Ovary (tissue), 9 donors: ENCODE measurements around the gene CYP4F22. TPM values are rescaled to one million over a fixed set of nuclear protein-coding genes. Genes with fewer than 3 reads are reported as not detected.
"Not testable (repeated sequence)": the region's sequence is repeated elsewhere in the genome, so short reads cannot be mapped to it uniquely, and the experiment has no call there.

Source experiments
- DNase-seq, 5 donors: peaks; one replicate each; pipeline ENCODE4 v3.0.0-alpha.2; 2019 to 2020
- H3K27ac ChIP-seq, 2 donors: fragments of 200-600 bp; one replicate each; pipeline versions ENCODE4 v1.5.1 to v1.8.0; 2019 to 2022
- H3K27me3 ChIP-seq: fragments of 200-600 bp; one replicate; pipeline ENCODE4 v1.8.0; 2022
- H3K36me3 ChIP-seq: fragments of 200-600 bp; sonication (generic); one replicate; pipeline ENCODE4 v1.5.1; 2019
- H3K4me1 ChIP-seq: one replicate; pipeline ENCODE4 v1.8.1; 2013; ENCODE audit warnings: mild to moderate bottlenecking, moderate library complexity; ENCODE audit not compliant: insufficient read depth
- H3K4me3 ChIP-seq: fragments of 200-600 bp; sonication (generic); one replicate; pipeline ENCODE4 v1.5.1; 2017
- H3K9me3 ChIP-seq, 2 donors: fragments of 200-600 bp in 1 of 2; sonication (generic) in 1 of 2; one replicate each; pipeline versions ENCODE4 v1.5.1 to v1.8.1; 2013 to 2019; ENCODE audit warnings: mild to moderate bottlenecking in 1 of 2, moderate library complexity in 1 of 2
- CTCF ChIP-seq, 3 donors: fragments of 450-650 bp in 2 of 3; fragments of 200-600 bp in 1 of 3; IDR thresholded peaks; one replicate each; pipeline versions ENCODE4 v1.5.1 to v1.8.0; 2016 to 2022; ENCODE audit warnings: antibody characterized with exemption in 3 of 3, mild to moderate bottlenecking in 1 of 3
- EP300 ChIP-seq: sonication (generic); formaldehyde crosslinking; IDR thresholded peaks from one replicate; pipeline ENCODE4 v1.6.1; 2017; ENCODE audit warnings: antibody characterized with exemption
- POLR2A ChIP-seq: fragments of 450-650 bp; IDR thresholded peaks from one replicate; pipeline ENCODE4 v1.6.1; 2017; ENCODE audit warnings: antibody characterized with exemption, mild to moderate bottlenecking, moderate library complexity
- WGBS, 3 donors: extraction: QIAGEN DNeasy Blood & Tissue Kit in 1 of 3; methylation state at CpG; one replicate each; pipeline versions ENCODE4 v1.1.5 to v1.1.7; 2013 to 2017; 5-methylcytosine and 5-hydroxymethylcytosine counted together
- intact Hi-C, 4 donors: fragments of 100-400 bp; cut with DNase I; formaldehyde crosslinking; loops; one replicate each; pipeline versions ENCODE4 v1.11.0 to v1.15.1; 2022 to 2023
- polyA plus RNA-seq, 2 donors: library from polyadenylated mRNA; stranded (reverse); fragments of 200-250 nt in 1 of 2; fragments of 350-450 nt in 1 of 2; fragmentation: Illumina TruSeq in 1 of 2; extraction: RNeasy Lipid Tissue Mini Kit (QIAGEN cat#74804) in 1 of 2; gene quantifications; one replicate each; pipeline ENCODE4 v1.2.3, GENCODE V29; 2013 to 2014
- total RNA-seq, 7 donors: library from RNA; depleted of rRNA in 2 of 7; stranded (reverse); fragments of >200 nt in 2 of 7; fragmentation: NEBNext Ultra II Directional in 3 of 7; extraction: Animal tissue kit (Norgen Biotek cat#: 25700) in 3 of 7; gene quantifications; one replicate each; pipeline versions ENCODE4 v1.1.0 to v1.2.4, GENCODE V29; 2016 to 2023
- donor health status: DM: no; HTN: no; CAD: no; lungs with moderate emphysema.
- donor health status: DM: no; HTN: no; CAD: no.
- donor health status: Bipolar disorder and iron deficiency.
- donor health status: DM: yes; HTN: yes; CAD: no.
- donor health status: DM: no; HTN: no; CAD: no.
- donor health status: DM: yes; HTN: yes; CAD: no.

CYP4F22 gene
- total and polyA plus RNA-seq, 9 donors: 0.08 to 0.13 (median 0.13) TPM; not detected in 6

- no peak overlapping the region for H3K4me3 ChIP-seq
- no peaks in the 10 kb centered on the region for H3K27me3 ChIP-seq
- DNase-seq: no peak
- H3K4me1 ChIP-seq: no peaks in the 10 kb centered on the region
- H3K36me3 ChIP-seq: no peaks in the 10 kb centered on the region
- no peak for TF ChIP-seq POLR2A
- TF ChIP-seq EP300: no peak
- no peak for TF ChIP-seq CTCF (IDR thresholded peaks at IDR 0.05)
- 85 to 86% (median 85%) methylated on average over 19 of the region's 19 CpGs for WGBS, 3 donors
- H3K9me3 ChIP-seq: no peaks in the 10 kb centered on the region
- H3K27ac ChIP-seq: no peak overlapping the region
- intact Hi-C loops: no loop called here
Measured at GRCh38 chr19:15511671-15512424, 3.5 kb downstream of the CYP4F22 start.

- H3K4me3 ChIP-seq, intact Hi-C loops, H3K27me3 ChIP-seq, H3K4me1 ChIP-seq, DNase-seq, H3K9me3 ChIP-seq, H3K36me3 ChIP-seq, H3K27ac ChIP-seq: not testable (repeated sequence)
- WGBS, 3 donors: 78 to 80% (median 78%) methylated on average over 9 of the region's 9 CpGs
Measured at GRCh38 chr19:15515227-15515625, 6.9 kb downstream of the CYP4F22 start.

GRCh38 chr19:15516363-15516762 lies 8.0 kb downstream of the CYP4F22 start:
- no peak overlapping the region for H3K27ac ChIP-seq
- no peak for DNase-seq
- intact Hi-C loops: no loop called here
- H3K4me1 ChIP-seq: no peaks in the 10 kb centered on the region
- 82 to 89% (median 85%) methylated on average over 3 of the region's 3 CpGs for WGBS, 3 donors
- H3K36me3 ChIP-seq: no peaks in the 10 kb centered on the region
- H3K4me3 ChIP-seq: no peak overlapping the region
- no peaks in the 10 kb centered on the region for H3K27me3 ChIP-seq
- H3K9me3 ChIP-seq: no peaks in the 10 kb centered on the region
- TF ChIP-seq POLR2A: no peak
- TF ChIP-seq CTCF (IDR thresholded peaks at IDR 0.05): no peak
- TF ChIP-seq EP300: no peak

- no peak for TF ChIP-seq CTCF (IDR thresholded peaks at IDR 0.05)
- TF ChIP-seq EP300: no peak
- TF ChIP-seq POLR2A: no peak
- Histone ChIP-seq H3K36me3 (no peaks in the 10 kb centered on the region), H3K4me1 (no peaks in the 10 kb centered on the region), H3K9me3 (no peaks in the 10 kb centered on the region), H3K4me3 (no peak overlapping the region), H3K27me3 (no peaks in the 10 kb centered on the region), H3K27ac (no peak overlapping the region)
- 73 to 82% (median 76%) methylated on average over 1 of the region's 1 CpG for WGBS, 3 donors
- DNase-seq: no peak
- intact Hi-C loops: no loop called here
Measured at GRCh38 chr19:15517778-15518177, 9.5 kb downstream of the CYP4F22 start.

- H3K4me3 ChIP-seq: no peak overlapping the region
Measured at GRCh38 chr19:15519433-15519976, 11.2 kb downstream of the CYP4F22 start.

More at GRCh38 chr19:15519433-15519976, 11.2 kb downstream of the CYP4F22 start:
- no peaks in the 10 kb centered on the region for H3K4me1 ChIP-seq
- intact Hi-C loops: no loop called here
- DNase-seq: no peak
- H3K9me3 ChIP-seq: no peaks in the 10 kb centered on the region
- no peaks in the 10 kb centered on the region for H3K36me3 ChIP-seq
- 65 to 72% (median 70%) methylated on average over 6 of the region's 6 CpGs for WGBS, 3 donors
- no peaks in the 10 kb centered on the region for H3K27me3 ChIP-seq
- no peak overlapping the region for H3K27ac ChIP-seq
- TF ChIP-seq EP300: no peak
